ENCODE results near the gene RASA4.
"Not testable (repeated sequence)": the region's sequence is repeated elsewhere in the genome, so short reads cannot be mapped to it uniquely, and the experiment has no call there.

DNA sequence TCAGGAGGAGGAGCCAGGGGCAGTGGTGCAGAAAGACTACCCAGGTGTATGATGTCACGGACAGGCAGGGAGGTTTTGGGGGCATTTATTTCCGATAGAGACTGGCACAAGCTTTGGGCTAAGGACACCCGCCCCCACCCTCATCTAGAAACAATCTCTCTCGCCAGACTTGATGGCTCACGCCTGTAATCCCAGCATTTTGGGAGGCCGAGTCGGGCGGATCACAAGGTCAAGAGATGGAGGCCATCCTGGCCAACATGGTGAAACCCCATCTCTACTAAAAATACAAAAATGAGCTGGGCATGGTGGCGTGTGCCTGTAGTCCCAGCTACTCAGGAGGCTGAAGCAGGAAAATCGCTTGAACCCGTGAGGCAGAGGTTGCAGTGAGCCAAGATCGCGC lies 20.4 kb upstream of the RASA4 start:
- TF ChIP-seq, protein P1, sequence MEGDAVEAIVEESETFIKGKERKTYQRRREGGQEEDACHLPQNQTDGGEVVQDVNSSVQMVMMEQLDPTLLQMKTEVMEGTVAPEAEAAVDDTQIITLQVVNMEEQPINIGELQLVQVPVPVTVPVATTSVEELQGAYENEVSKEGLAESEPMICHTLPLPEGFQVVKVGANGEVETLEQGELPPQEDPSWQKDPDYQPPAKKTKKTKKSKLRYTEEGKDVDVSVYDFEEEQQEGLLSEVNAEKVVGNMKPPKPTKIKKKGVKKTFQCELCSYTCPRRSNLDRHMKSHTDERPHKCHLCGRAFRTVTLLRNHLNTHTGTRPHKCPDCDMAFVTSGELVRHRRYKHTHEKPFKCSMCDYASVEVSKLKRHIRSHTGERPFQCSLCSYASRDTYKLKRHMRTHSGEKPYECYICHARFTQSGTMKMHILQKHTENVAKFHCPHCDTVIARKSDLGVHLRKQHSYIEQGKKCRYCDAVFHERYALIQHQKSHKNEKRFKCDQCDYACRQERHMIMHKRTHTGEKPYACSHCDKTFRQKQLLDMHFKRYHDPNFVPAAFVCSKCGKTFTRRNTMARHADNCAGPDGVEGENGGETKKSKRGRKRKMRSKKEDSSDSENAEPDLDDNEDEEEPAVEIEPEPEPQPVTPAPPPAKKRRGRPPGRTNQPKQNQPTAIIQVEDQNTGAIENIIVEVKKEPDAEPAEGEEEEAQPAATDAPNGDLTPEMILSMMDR (IDR thresholded peaks at IDR 0.05): not testable (repeated sequence)
- TF ChIP-seq ZFX (IDR thresholded peaks at IDR 0.05; ENCODE audit: borderline replicate concordance): not testable (repeated sequence)

Measured in 22Rv1 (cell line).